Kasumi-1 (cell line): Measurements from ENCODE around the gene PAXIP1.
"Not testable (repeated sequence)": the region's sequence is repeated elsewhere in the genome, so short reads cannot be mapped to it uniquely, and the experiment has no call there.

Experiments used
- DNase-seq, 2 experiments: peaks; one replicate each; lab custom pipeline; 2025; lab: John Stamatoyannopoulos, UW

The PAXIP1 gene, protein sequence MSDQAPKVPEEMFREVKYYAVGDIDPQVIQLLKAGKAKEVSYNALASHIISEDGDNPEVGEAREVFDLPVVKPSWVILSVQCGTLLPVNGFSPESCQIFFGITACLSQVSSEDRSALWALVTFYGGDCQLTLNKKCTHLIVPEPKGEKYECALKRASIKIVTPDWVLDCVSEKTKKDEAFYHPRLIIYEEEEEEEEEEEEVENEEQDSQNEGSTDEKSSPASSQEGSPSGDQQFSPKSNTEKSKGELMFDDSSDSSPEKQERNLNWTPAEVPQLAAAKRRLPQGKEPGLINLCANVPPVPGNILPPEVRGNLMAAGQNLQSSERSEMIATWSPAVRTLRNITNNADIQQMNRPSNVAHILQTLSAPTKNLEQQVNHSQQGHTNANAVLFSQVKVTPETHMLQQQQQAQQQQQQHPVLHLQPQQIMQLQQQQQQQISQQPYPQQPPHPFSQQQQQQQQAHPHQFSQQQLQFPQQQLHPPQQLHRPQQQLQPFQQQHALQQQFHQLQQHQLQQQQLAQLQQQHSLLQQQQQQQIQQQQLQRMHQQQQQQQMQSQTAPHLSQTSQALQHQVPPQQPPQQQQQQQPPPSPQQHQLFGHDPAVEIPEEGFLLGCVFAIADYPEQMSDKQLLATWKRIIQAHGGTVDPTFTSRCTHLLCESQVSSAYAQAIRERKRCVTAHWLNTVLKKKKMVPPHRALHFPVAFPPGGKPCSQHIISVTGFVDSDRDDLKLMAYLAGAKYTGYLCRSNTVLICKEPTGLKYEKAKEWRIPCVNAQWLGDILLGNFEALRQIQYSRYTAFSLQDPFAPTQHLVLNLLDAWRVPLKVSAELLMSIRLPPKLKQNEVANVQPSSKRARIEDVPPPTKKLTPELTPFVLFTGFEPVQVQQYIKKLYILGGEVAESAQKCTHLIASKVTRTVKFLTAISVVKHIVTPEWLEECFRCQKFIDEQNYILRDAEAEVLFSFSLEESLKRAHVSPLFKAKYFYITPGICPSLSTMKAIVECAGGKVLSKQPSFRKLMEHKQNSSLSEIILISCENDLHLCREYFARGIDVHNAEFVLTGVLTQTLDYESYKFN

GRCh38 chr7:155003092-155003375 is at the start of gene PAXIP1:
Gene PAXIP1, minus strand, starts transcription at chr7:155003124. Its CDS starts 195 bp downstream, at chr7:155002929.
- no peak for DNase-seq

DNA sequence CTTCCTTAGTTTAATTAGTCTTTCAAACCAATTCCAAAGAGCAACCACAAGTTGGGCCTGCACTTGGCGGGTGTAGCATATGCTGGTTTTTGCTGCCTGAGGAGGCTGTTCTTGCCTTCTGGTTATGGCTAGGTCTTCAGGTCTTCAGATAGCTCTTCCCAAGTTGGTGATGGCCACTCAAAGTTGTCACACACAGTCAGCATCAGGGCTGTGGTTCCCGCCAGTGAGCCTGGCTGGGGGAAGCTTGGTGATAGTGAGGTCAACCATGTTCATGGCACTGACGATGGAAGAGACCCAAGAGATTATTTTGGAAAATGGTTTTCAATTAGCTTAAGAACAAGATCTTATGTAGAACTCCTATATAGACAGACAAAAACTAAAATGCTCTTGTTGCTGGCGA is 48.4 kb upstream of the PAXIP1 start:
- DNase-seq: no peak

- DNase-seq: no peak
Observed at GRCh38 chr7:155048006-155048405, 45.1 kb upstream of the PAXIP1 start.

- DNase-seq: no peak
Observed at GRCh38 chr7:155043756-155044155, 40.8 kb upstream of the PAXIP1 start.

DNA sequence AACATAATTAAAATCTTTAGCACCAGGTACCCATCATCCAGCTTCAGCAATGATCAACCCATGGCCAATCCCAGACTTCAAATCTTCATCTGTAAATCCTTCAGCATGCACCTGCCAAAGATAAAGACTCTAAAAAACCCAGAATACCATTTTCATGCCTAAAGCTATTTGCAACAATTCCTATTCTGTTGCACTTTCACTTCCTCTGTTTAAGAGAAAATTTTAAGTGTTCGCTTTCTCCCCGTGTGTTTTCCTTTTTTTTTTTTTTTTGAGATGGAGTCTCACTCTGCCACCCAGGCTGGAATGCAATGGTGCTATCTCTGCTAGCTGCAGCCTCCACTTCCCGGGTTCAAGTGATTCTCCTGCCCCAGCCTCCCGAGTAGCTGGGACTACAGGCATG is 35.4 kb upstream of the PAXIP1 start:
- DNase-seq: no peak

DNA sequence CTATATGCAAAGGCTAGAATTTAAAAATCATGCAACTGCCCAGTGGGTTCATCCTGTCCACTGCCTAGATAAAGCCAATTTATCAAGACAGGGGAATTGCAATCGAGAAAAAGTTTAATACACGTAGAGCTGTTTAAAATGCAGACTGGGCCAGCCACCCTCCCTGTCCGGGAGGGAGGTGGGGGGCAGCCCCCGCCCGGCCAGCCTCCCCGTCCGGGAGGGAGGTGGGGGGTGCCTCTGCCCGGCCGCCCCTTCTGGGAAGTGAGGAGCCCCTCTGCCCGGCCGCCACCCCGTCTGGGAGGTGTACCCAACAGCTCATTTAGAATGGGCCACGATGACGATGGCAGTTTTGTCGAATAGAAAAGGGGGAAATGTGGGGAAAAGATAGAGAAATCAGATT is 31.6 kb upstream of the PAXIP1 start:
- DNase-seq: not testable (repeated sequence)

DNA sequence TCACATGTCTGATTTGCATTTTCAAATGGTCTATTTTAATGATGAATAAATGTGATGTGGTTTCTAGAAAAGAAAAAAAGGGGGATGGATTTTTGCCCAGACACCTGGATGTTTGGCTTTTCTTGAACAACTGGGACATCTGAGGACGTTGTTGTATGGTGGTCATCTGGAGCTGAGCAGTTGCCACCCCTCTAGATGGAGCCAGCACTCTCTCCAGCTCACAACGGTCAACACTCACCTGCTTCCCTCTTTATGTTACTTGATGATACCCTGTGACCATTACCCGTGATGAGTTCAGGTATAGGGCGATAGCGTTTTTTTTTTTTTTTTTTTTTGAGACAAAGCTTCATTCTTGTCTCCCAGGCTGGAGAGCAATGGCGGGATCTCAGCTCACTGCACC is 30.1 kb upstream of the PAXIP1 start:
- DNase-seq: no peak

GRCh38 chr7:155027879-155028278 is 25.0 kb upstream of the PAXIP1 start:
- DNase-seq: no peak

- DNase-seq: no peak
Observed at GRCh38 chr7:155021699-155022145, 18.8 kb upstream of the PAXIP1 start.

GRCh38 chr7:155020996-155021395 is 18.1 kb upstream of the PAXIP1 start:
- no peak for DNase-seq

GRCh38 chr7:155017834-155018233 is 14.9 kb upstream of the PAXIP1 start:
- no peak for DNase-seq

- no peak for DNase-seq
Observed at GRCh38 chr7:155011086-155011485, 8.2 kb upstream of the PAXIP1 start.

DNA sequence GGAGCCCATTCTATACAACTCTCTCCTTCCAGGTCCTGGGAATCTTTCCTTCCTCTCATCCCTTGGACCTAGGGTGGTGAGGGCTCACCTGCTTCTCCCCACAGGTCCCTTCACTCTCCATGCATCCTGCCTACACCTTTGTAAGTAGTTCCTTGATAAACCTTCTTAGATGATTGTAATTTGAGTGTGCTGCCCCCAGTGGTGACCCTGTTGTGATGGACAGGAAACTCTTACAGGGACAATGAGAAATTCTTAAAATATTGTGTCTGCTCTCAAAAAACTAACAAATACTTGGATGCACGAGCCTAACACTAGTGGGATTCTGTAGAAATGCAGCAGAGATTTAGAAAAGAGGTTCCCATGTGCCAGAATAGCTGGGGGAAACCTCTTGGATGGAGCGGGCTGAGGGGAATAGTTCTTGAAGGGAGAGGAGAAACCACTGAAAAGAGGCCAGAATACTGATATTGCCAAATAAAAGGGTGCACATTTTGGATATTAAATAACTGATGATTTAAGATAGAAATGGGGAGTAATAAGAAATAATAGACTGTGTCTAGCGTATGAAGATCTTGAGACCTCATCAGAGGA is 6.7 kb upstream of the PAXIP1 start:
- peak; percentile 18 to 32 for DNase-seq

DNA sequence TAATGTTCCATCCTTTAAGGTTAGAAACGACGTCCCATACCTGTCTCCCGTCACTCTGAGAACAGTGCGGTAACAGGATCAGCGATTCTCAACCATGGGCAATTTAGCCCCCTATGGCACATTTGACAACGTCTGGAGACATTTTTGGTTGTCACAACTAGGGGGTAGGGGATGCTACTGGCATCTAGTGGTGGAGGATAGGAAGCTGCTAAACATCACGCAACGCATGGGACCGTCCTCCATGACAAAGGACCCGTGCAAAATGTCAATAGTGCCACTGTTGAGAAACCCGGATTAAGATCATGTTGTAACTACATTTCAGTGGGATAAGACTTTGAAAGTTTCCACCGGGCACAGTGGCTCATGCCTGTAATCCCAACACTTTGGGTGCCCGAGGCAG is 5.0 kb upstream of the PAXIP1 start:
- peak; percentile 42 to 57 for DNase-seq

- peak; percentile 53 to 68 for DNase-seq
Observed at GRCh38 chr7:155003376-155004214, 671 bp upstream of the PAXIP1 start.

GRCh38 chr7:155002411-155003091 is 373 bp downstream of the PAXIP1 start:
- DNase-seq: peak in 1 of 2 experiments; percentile 7

GRCh38 chr7:155001756-155002410 is 1.0 kb downstream of the PAXIP1 start:
- no peak for DNase-seq

- DNase-seq: no peak
Observed at GRCh38 chr7:155000795-155001194, 2.1 kb downstream of the PAXIP1 start.

GRCh38 chr7:154998481-154998880 is 4.4 kb downstream of the PAXIP1 start:
- no peak for DNase-seq

DNA sequence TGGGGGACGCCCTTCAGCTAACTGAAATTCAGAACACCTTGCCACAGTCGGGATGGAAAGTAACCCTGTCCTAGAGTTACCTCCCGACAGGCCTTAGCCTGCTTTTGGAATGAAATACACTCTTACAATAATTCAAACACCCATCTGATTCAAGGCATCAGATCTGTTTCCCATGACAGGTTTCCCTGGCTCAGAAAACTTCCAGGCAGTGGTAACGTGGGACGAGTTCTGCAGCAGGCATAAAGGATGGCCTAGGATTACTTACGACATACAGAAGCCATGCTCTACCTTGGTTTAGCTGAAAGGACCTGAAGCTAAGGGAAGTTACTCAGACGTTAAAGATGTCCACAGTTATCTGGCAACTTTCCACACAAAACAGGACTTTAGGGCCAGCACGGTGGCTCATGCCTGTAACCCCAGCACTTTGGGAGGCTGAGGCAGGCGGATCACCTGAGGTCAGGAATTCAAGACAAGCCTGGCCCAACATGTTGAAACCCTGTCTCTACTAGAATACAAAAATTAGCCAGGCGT is 5.0 kb downstream of the PAXIP1 start:
- DNase-seq: no peak
